Stimulated activated CD8-positive, alpha-beta memory T cell treated with anti-CD3 and anti-CD28 coated beads, Interleukin-15, amount 100 ng/mL, for 1 hour (primary cell): Measurements from ENCODE around the gene SYNPR.
"Not testable (repeated sequence)": the region's sequence is repeated elsewhere in the genome, so short reads cannot be mapped to it uniquely, and the experiment has no call there.

Experiments
- DNase-seq: peaks from one replicate; pipeline ENCODE4 v3.0.0-alpha.2; 2020; ENCODE audit warnings: low read depth

SYNPR gene

GRCh38 chr3:63624941-63625560 lies 346.9 kb downstream of the SYNPR start:
- no peak for DNase-seq

- DNase-seq, result no peak
Measured at GRCh38 chr3:63631670-63632069, 353.6 kb downstream of the SYNPR start.

GRCh38 chr3:63635186-63635585 lies 357.1 kb downstream of the SYNPR start:
- no peak for DNase-seq

GRCh38 chr3:63639806-63640205 lies 361.7 kb downstream of the SYNPR start:
- DNase-seq, result no peak

- DNase-seq, result no peak
Measured at GRCh38 chr3:63642488-63642887, 364.4 kb downstream of the SYNPR start.

GRCh38 chr3:63644212-63644797 lies 366.2 kb downstream of the SYNPR start:
- DNase-seq, result no peak

GRCh38 chr3:63644928-63645781 lies 367.0 kb downstream of the SYNPR start:
- not testable (repeated sequence) for DNase-seq

- no peak for DNase-seq
Measured at GRCh38 chr3:63652066-63652725, 374.1 kb downstream of the SYNPR start, which contains the start of gene SNTN. TSS of gene SNTN (plus strand) at chr3:63652675. CDS start at chr3:63652688, 13 bp downstream.

- no peak for DNase-seq
Measured at GRCh38 chr3:63654211-63654610, 376.1 kb downstream of the SYNPR start.

GRCh38 chr3:63654931-63655330 lies 376.8 kb downstream of the SYNPR start:
- no peak for DNase-seq

GRCh38 chr3:63655519-63655918 lies 377.4 kb downstream of the SYNPR start:
- no peak for DNase-seq

GRCh38 chr3:63656786-63657185 lies 378.7 kb downstream of the SYNPR start:
- no peak for DNase-seq

GRCh38 chr3:63661242-63661641 lies 383.1 kb downstream of the SYNPR start:
- DNase-seq, result no peak

- DNase-seq, result no peak
Measured at GRCh38 chr3:63662011-63662410, 383.9 kb downstream of the SYNPR start.

- DNase-seq, result no peak
Measured at GRCh38 chr3:63662500-63662899, 384.4 kb downstream of the SYNPR start.
